Peyer's patch (tissue), 4 donors: ENCODE results near the gene SH3RF3. TPM values are rescaled to one million over a fixed set of nuclear protein-coding genes. Genes with fewer than 3 reads are reported as not detected.
A peak's percentile ranks its signal among the peaks of the same experiment; 100 is the strongest.

Experiments used
- DNase-seq, 3 donors: peaks; one replicate each; pipeline ENCODE4 v3.0.0-alpha.2; 2017 to 2019
- H3K27ac ChIP-seq, 4 donors: fragments of 200-600 bp; sonication (generic); one replicate each; pipeline ENCODE4 v1.5.1; 2016 to 2019
- H3K27me3 ChIP-seq, 2 donors: fragments of 200-600 bp; sonication (generic); one replicate each; pipeline ENCODE4 v1.5.1; 2019
- H3K36me3 ChIP-seq, 3 donors: fragments of 200-600 bp; sonication (generic); one replicate each; pipeline ENCODE4 v1.5.1; 2016 to 2019
- H3K4me1 ChIP-seq, 4 donors: fragments of 200-600 bp; sonication (generic); one replicate each; pipeline ENCODE4 v1.5.1; 2016 to 2019
- H3K4me3 ChIP-seq, 4 donors: fragments of 200-600 bp; sonication (generic); 1 replicate in 3 of 4; 2 replicates in 1 of 4; pipeline ENCODE4 v1.5.1; 2016 to 2019; ENCODE audit warnings: mild to moderate bottlenecking in 1 of 4
- H3K9me3 ChIP-seq, 4 donors: fragments of 200-600 bp; sonication (generic); one replicate each; pipeline ENCODE4 v1.5.1; 2016 to 2019; ENCODE audit warnings: mild to moderate bottlenecking in 1 of 4
- CTCF ChIP-seq, 6 experiments: fragments of 450-650 bp in 4 of 6; fragments of 200-600 bp in 2 of 6; sonication (generic) in 1 of 6; IDR thresholded peaks; one replicate each; pipeline ENCODE4 v1.5.1; 2017 to 2019; ENCODE audit warnings: antibody characterized with exemption in 6 of 6, mild to moderate bottlenecking in 3 of 6, moderate library complexity in 1 of 6
- POLR2A ChIP-seq, 2 donors: fragments of 450-650 bp; IDR thresholded peaks; one replicate each; pipeline ENCODE4 v1.5.1; 2017; ENCODE audit warnings: antibody characterized with exemption in 2 of 2, mild to moderate bottlenecking in 2 of 2, moderate library complexity in 2 of 2
- total RNA-seq, 4 donors: library from RNA; depleted of rRNA; stranded (reverse); fragments of >200 nt; gene quantifications; one replicate each; pipeline ENCODE4 v1.1.0, GENCODE V29; 2016

Gene SH3RF3
- total RNA-seq, 4 donors from 2014 or later = 1.1 to 5.0 (median 3.3) TPM

- Histone ChIP-seq H3K27me3 (no peaks in the 10 kb centered on the region), H3K36me3 (no peaks in the 10 kb centered on the region), H3K4me1 (no peaks in the 10 kb centered on the region), H3K4me3 (no peak overlapping the region), H3K9me3 (no peaks in the 10 kb centered on the region), H3K27ac (no peak overlapping the region)
- no peak for TF ChIP-seq CTCF (IDR thresholded peaks at IDR 0.05)
- TF ChIP-seq POLR2A (IDR thresholded peaks at IDR 0.05) = no peak
- DNase-seq = peak in 1 of 3 donors; percentile 39
These were observed 300.7 kb downstream of the SH3RF3 start for GRCh38 chr2:109429567-109430328.

- H3K4me1 ChIP-seq = no peaks in the 10 kb centered on the region
- no peaks in the 10 kb centered on the region for H3K27me3 ChIP-seq
- no peak for TF ChIP-seq POLR2A (IDR thresholded peaks at IDR 0.05)
- TF ChIP-seq CTCF (IDR thresholded peaks at IDR 0.05) = no peak
- H3K4me3 ChIP-seq = no peak overlapping the region
- H3K27ac ChIP-seq = no peak overlapping the region
- DNase-seq = no peak
- H3K36me3 ChIP-seq = no peaks in the 10 kb centered on the region
- H3K9me3 ChIP-seq = no peaks in the 10 kb centered on the region
These were observed 301.3 kb downstream of the SH3RF3 start for GRCh38 chr2:109430329-109430636.

- TF ChIP-seq POLR2A (IDR thresholded peaks at IDR 0.05) = no peak
- TF ChIP-seq CTCF (IDR thresholded peaks at IDR 0.05) = no peak
- no peaks in the 10 kb centered on the region for H3K4me1 ChIP-seq
- H3K4me3 ChIP-seq = no peak overlapping the region
- H3K27ac ChIP-seq = no peak overlapping the region
- peak in 1 of 3 donors; percentile 35 for DNase-seq
- no peaks in the 10 kb centered on the region for H3K36me3 ChIP-seq
- H3K27me3 ChIP-seq = no peaks in the 10 kb centered on the region
- H3K9me3 ChIP-seq = no peaks in the 10 kb centered on the region
These were observed 303.4 kb downstream of the SH3RF3 start for GRCh38 chr2:109432421-109432820.

- Histone ChIP-seq H3K4me1 (no peaks in the 10 kb centered on the region), H3K36me3 (no peaks in the 10 kb centered on the region), H3K27ac (no peak overlapping the region), H3K27me3 (no peaks in the 10 kb centered on the region), H3K4me3 (no peak overlapping the region), H3K9me3 (no peaks in the 10 kb centered on the region)
- peak in 1 of 3 donors; percentile 18 for DNase-seq
- TF ChIP-seq POLR2A (IDR thresholded peaks at IDR 0.05) (no peak), CTCF (IDR thresholded peaks at IDR 0.05) (no peak)
These were observed 304.5 kb downstream of the SH3RF3 start for GRCh38 chr2:109433486-109433885.

- H3K9me3 ChIP-seq = no peaks in the 10 kb centered on the region
- no peak for DNase-seq
- no peak overlapping the region for H3K4me3 ChIP-seq
- no peaks in the 10 kb centered on the region for H3K36me3 ChIP-seq
- no peak for TF ChIP-seq POLR2A (IDR thresholded peaks at IDR 0.05)
- no peak for TF ChIP-seq CTCF (IDR thresholded peaks at IDR 0.05)
- no peak overlapping the region for H3K27ac ChIP-seq
- no peaks in the 10 kb centered on the region for H3K4me1 ChIP-seq
- H3K27me3 ChIP-seq = no peaks in the 10 kb centered on the region
These were observed 304.9 kb downstream of the SH3RF3 start for GRCh38 chr2:109433926-109434325.
